Fibroblast of mammary gland (primary cell): ENCODE results near the gene IL6.

ENCODE experiments used
- DNase-seq: peaks from one replicate; pipeline ENCODE4 v3.0.0-alpha.2; 2010; ENCODE audit warnings: low read depth
- H3K4me3 ChIP-seq: 2 replicates; pipeline ENCODE4 v1.5.1; 2011; ENCODE audit warnings: low read depth, mild to moderate bottlenecking, low read length, moderate library complexity; ENCODE audit not compliant: control insufficient read depth
- TF ChIP-seq, protein P1 (sequence below): conservative IDR thresholded peaks from 2 replicates; pipeline ENCODE4 v1.5.1; 2011; ENCODE audit warnings: low read depth, low read length, inconsistent platforms; ENCODE audit not compliant: control insufficient read depth, insufficient read depth

IL6 gene

DNA sequence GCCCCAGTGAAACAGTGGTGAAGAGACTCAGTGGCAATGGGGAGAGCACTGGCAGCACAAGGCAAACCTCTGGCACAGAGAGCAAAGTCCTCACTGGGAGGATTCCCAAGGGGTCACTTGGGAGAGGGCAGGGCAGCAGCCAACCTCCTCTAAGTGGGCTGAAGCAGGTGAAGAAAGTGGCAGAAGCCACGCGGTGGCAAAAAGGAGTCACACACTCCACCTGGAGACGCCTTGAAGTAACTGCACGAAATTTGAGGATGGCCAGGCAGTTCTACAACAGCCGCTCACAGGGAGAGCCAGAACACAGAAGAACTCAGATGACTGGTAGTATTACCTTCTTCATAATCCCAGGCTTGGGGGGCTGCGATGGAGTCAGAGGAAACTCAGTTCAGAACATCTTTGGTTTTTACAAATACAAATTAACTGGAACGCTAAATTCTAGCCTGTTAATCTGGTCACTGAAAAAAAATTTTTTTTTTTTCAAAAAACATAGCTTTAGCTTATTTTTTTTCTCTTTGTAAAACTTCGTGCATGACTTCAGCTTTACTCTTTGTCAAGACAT lies 574 bp upstream of the IL6 start:
- TF ChIP-seq, protein P1, sequence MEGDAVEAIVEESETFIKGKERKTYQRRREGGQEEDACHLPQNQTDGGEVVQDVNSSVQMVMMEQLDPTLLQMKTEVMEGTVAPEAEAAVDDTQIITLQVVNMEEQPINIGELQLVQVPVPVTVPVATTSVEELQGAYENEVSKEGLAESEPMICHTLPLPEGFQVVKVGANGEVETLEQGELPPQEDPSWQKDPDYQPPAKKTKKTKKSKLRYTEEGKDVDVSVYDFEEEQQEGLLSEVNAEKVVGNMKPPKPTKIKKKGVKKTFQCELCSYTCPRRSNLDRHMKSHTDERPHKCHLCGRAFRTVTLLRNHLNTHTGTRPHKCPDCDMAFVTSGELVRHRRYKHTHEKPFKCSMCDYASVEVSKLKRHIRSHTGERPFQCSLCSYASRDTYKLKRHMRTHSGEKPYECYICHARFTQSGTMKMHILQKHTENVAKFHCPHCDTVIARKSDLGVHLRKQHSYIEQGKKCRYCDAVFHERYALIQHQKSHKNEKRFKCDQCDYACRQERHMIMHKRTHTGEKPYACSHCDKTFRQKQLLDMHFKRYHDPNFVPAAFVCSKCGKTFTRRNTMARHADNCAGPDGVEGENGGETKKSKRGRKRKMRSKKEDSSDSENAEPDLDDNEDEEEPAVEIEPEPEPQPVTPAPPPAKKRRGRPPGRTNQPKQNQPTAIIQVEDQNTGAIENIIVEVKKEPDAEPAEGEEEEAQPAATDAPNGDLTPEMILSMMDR = peak; percentile 59
- DNase-seq = peak; percentile 83
- peak overlapping the region; percentile 48 for H3K4me3 ChIP-seq

DNA sequence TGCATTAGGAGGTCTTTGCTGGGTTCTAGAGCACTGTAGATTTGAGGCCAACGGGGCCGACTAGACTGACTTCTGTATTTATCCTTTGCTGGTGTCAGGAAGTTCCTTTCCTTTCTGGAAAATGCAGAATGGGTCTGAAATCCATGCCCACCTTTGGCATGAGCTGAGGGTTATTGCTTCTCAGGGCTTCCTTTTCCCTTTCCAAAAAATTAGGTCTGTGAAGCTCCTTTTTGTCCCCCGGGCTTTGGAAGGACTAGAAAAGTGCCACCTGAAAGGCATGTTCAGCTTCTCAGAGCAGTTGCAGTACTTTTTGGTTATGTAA lies 675 bp downstream of the IL6 start:
- TF ChIP-seq, protein P1 = no peak
- H3K4me3 ChIP-seq = peak overlapping the region; percentile 48
- DNase-seq = no peak

DNA sequence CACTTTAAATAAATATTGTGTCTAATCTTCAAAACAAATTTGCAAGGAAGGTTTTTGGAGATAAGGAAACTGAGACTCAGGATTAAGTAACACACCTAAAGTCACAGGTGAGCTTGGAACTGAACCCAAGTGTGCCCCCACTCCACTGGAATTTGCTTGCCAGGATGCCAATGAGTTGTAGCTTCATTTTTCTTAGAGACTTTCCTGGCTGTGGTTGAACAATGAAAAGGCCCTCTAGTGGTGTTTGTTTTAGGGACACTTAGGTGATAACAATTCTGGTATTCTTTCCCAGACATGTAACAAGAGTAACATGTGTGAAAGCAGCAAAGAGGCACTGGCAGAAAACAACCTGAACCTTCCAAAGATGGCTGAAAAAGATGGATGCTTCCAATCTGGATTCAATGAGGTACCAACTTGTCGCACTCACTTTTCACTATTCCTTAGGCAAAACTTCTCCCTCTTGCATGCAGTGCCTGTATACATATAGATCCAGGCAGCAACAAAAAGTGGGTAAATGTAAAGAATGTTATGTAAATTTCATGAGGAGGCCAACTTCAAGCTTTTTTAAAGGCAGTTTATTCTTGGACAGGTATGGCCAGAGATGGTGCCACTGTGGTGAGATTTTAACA lies 1.5 kb downstream of the IL6 start:
- H3K4me3 ChIP-seq = peak overlapping the region; percentile 48
- DNase-seq = peak; percentile 63
- TF ChIP-seq, protein P1 = peak; percentile 50

DNA sequence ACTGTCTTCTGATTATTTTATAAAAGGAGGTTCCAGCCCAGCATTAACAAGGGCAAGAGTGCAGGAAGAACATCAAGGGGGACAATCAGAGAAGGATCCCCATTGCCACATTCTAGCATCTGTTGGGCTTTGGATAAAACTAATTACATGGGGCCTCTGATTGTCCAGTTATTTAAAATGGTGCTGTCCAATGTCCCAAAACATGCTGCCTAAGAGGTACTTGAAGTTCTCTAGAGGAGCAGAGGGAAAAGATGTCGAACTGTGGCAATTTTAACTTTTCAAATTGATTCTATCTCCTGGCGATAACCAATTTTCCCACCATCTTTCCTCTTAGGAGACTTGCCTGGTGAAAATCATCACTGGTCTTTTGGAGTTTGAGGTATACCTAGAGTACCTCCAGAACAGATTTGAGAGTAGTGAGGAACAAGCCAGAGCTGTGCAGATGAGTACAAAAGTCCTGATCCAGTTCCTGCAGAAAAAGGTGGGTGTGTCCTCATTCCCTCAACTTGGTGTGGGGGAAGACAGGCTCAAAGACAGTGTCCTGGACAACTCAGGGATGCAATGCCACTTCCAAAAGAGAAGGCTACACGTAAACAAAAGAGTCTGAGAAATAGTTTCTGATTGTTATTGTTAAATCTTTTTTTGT lies 2.3 kb downstream of the IL6 start:
- TF ChIP-seq, protein P1 = no peak
- no peak overlapping the region for H3K4me3 ChIP-seq
- no peak for DNase-seq

DNA sequence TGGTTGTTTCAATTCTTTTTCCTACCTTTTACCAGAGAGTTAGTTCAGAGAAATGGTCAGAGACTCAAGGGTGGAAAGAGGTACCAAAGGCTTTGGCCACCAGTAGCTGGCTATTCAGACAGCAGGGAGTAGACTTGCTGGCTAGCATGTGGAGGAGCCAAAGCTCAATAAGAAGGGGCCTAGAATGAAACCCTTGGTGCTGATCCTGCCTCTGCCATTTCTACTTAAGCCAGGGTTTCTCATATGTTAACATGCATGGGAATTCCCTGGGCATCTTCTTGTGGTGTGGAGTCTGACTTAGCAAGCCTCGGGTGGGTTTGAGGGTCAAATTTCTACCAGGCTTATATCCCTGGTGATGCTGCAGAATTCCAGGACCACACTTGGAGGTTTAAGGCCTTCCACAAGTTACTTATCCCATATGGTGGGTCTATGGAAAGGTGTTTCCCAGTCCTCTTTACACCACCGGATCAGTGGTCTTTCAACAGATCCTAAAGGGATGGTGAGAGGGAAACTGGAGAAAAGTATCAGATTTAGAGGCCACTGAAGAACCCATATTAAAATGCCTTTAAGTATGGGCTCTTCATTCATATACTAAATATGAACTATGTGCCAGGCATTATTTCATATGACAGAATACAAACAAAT lies 3.2 kb downstream of the IL6 start:
- H3K4me3 ChIP-seq = no peak overlapping the region
- TF ChIP-seq, protein P1 = no peak
- DNase-seq = no peak

DNA sequence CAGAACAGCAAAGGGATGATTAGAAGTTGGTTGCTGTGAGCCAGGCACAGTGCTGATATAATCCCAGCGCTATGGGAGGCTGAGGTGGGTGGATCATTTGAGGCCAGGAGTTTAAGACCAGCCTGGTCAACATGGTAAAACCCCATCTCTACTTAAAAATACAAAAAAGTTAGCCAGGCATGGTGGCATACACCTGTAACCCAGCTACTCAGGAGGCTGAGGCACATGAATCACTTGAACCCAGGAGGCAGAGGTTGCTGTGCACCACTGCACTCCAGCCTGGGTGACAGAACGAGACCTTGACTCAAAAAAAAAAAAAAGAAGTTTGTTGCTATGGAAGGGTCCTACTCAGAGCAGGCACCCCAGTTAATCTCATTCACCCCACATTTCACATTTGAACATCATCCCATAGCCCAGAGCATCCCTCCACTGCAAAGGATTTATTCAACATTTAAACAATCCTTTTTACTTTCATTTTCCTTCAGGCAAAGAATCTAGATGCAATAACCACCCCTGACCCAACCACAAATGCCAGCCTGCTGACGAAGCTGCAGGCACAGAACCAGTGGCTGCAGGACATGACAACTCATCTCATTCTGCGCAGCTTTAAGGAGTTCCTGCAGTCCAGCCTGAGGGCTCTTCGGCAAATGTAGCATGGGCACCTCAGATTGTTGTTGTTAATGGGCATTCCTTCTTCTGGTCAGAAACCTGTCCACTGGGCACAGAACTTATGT lies 4.1 kb downstream of the IL6 start:
- H3K4me3 ChIP-seq = no peak overlapping the region
- TF ChIP-seq, protein P1 = no peak
- peak; percentile 72 for DNase-seq
